K562 (cell line): ENCODE data around the gene CPE. TPM values are rescaled to one million over a fixed set of nuclear protein-coding genes. Genes with fewer than 3 reads are reported as not detected.

ENCODE experiments used
- ATAC-seq: fragments of 200-7000 bp; cut with Tn5 transposase; 3 replicates; pipeline ENCODE4 v1.9.1; 2020; ENCODE audit warnings: moderate library complexity
- BruUV-seq: library from RNA; stranded (reverse); fragments of 400-500 nt; replicated peaks from 2 replicates; lab custom pipeline; 2021; lab: Mats Ljungman, UMichigan
- CTCF ChIA-PET: fragments of 300-600 bp; formaldehyde crosslinking; extraction: SDS; loops from one replicate; lab custom pipeline; 2021; ENCODE audit warnings: low intra/inter-chr PET ratio; lab: Yijun Ruan, JAX
- POLR2A ChIA-PET: fragments of 300-600, 350-650 bp; sonication (Branson Sonifier 250); formaldehyde crosslinking; extraction: SDS; loops from one replicate; lab custom pipeline; 2021; ENCODE audit warnings: antibody characterized with exemption, inconsistent platforms; lab: Yijun Ruan, JAX
- DNase-seq, 4 experiments: peaks; one replicate each; pipeline versions ENCODE4 v3.0.0 to v3.0.0-alpha.2; 2011 to 2018; ENCODE audit warnings: low spot score in 3 of 4, mixed read lengths in 3 of 4; ENCODE audit errors: extremely low read depth in 1 of 4
- FAIRE-seq: peaks from 2 replicates; lab custom pipeline; 2011; peaks lifted over from hg19 to GRCh38; lab: Jason Lieb, UNC
- H2AFZ ChIP-seq: 2 replicates; pipeline ENCODE4 v1.6.0; 2011; ENCODE audit warnings: low read depth, low read length, control low read depth, inconsistent platforms
- H3K27ac ChIP-seq: fragments of 200-600 bp; 3 replicates; pipeline ENCODE4 v1.8.0; 2011; ENCODE audit warnings: low read depth, mild to moderate bottlenecking, control low read depth, inconsistent platforms, low read length, moderate library complexity, mixed read lengths; ENCODE audit errors: extremely low read depth
- H3K27me3 ChIP-seq, 2 experiments: fragments of 300-600 bp in 1 of 2; 2 replicates in 1 of 2; 3 replicates in 1 of 2; pipeline versions ENCODE4 v1.6.0 to v1.8.0; 2011; ENCODE audit warnings: inconsistent platforms in 2 of 2, low read length in 2 of 2, mild to moderate bottlenecking in 1 of 2, mixed read lengths in 1 of 2, moderate library complexity in 1 of 2; ENCODE audit not compliant: control insufficient read depth in 2 of 2, insufficient read depth in 2 of 2
- H3K36me3 ChIP-seq: fragments of 300-600 bp; 3 replicates; pipeline ENCODE4 v1.8.0; 2011; ENCODE audit warnings: mild to moderate bottlenecking, low read length, inconsistent platforms; ENCODE audit not compliant: control insufficient read depth, insufficient read depth
- H3K4me1 ChIP-seq, 2 experiments: fragments of 200-600 bp in 1 of 2; replicated peaks in 1 of 2; 2 replicates in 1 of 2; 3 replicates in 1 of 2; pipeline versions ENCODE4 v1.5.1 to v1.8.0; 2011; ENCODE audit warnings: inconsistent platforms in 2 of 2, low read length in 2 of 2, mild to moderate bottlenecking in 1 of 2, mixed read lengths in 1 of 2, moderate library complexity in 1 of 2; ENCODE audit not compliant: control insufficient read depth in 2 of 2, insufficient read depth in 2 of 2
- H3K4me2 ChIP-seq: 2 replicates; pipeline ENCODE4 v1.6.1; 2011; ENCODE audit warnings: low read length, control low read depth, inconsistent platforms, mixed read lengths; ENCODE audit not compliant: insufficient read depth
- H3K4me3 ChIP-seq: fragments of 200-600 bp; sonication (generic), shearing (Covaris generic); 2 replicates; pipeline ENCODE4 v1.5.1; 2016; ENCODE audit warnings: control low read depth, inconsistent platforms
- H3K79me2 ChIP-seq: fragments of 200-600 bp; 3 replicates; pipeline ENCODE4 v1.8.0; 2011; ENCODE audit warnings: low read length, inconsistent platforms; ENCODE audit not compliant: control insufficient read depth, insufficient read depth
- H3K9ac ChIP-seq, 2 experiments: 2 replicates each; pipeline versions ENCODE4 v1.6.0 to v1.6.1; 2011; ENCODE audit warnings: low read depth in 2 of 2, low read length in 2 of 2, control low read depth in 1 of 2, inconsistent platforms in 1 of 2, mild to moderate bottlenecking in 1 of 2, mixed read lengths in 1 of 2; ENCODE audit not compliant: insufficient read depth in 1 of 2
- H3K9me1 ChIP-seq: one replicate; pipeline ENCODE4 v1.6.0; 2011; ENCODE audit warnings: inconsistent platforms, mild to moderate bottlenecking, low read length, moderate library complexity; ENCODE audit not compliant: control insufficient read depth, insufficient read depth
- H3K9me3 ChIP-seq: replicated peaks from 2 replicates; pipeline ENCODE4 v1.5.1; 2011; ENCODE audit warnings: low read depth, low read length, inconsistent platforms; ENCODE audit not compliant: control insufficient read depth, insufficient read depth
- H4K20me1 ChIP-seq: replicated peaks from 2 replicates; pipeline ENCODE4 v1.6.1; 2011; ENCODE audit warnings: low read length, inconsistent platforms, mixed read lengths; ENCODE audit not compliant: control insufficient read depth, insufficient read depth
- ATF7 ChIP-seq: fragments of 450-650 bp; IDR thresholded peaks from 2 replicates; pipeline ENCODE4 v1.7.1; 2014; ENCODE audit warnings: mild to moderate bottlenecking, moderate library complexity
- CEBPB ChIP-seq: fragments of 450-650 bp; IDR thresholded peaks from 2 replicates; pipeline ENCODE4 v1.6.1; 2016; ENCODE audit warnings: missing genetic modification characterization, missing compliant biosample characterization
- CEBPG ChIP-seq, 3 experiments: fragments of 200-800 bp in 1 of 3; sonication (Bioruptor generic) in 1 of 3; sonication (generic) in 1 of 3; formaldehyde crosslinking in 1 of 3; IDR thresholded peaks in 2 of 3; conservative IDR thresholded peaks in 1 of 3; 2 replicates each; pipeline versions ENCODE4 v1.6.1 to v1.8.0; 2016 to 2022; ENCODE audit warnings: missing compliant biosample characterization in 2 of 3, missing genetic modification characterization in 2 of 3, mild to moderate bottlenecking in 1 of 3, missing genetic modification reagents in 1 of 3
- JUND ChIP-seq, 2 experiments: IDR thresholded peaks; 2 replicates in 1 of 2; 3 replicates in 1 of 2; pipeline ENCODE4 v1.6.1; 2011; ENCODE audit warnings: borderline replicate concordance in 2 of 2, low read depth in 2 of 2, low read length in 2 of 2, improper control_type of control experiment in 1 of 2, missing biosample characterization in 1 of 2, missing genetic modification characterization in 1 of 2, missing genetic modification reagents in 1 of 2
- MEIS2 ChIP-seq: fragments of 450-650 bp; IDR thresholded peaks from 2 replicates; pipeline ENCODE4 v1.6.1; 2014; ENCODE audit warnings: mild to moderate bottlenecking; ENCODE audit not compliant: partially characterized antibody
- ZNF551 ChIP-seq: fragments of 250-450 bp; sonication (Bioruptor Pico); IDR thresholded peaks from 2 replicates; pipeline ENCODE4 v1.5.0; 2021; ENCODE audit warnings: mild to moderate bottlenecking, moderate library complexity
- ZNF589 ChIP-seq: fragments of 200-800 bp; sonication (Bioruptor generic); IDR thresholded peaks from 2 replicates; pipeline ENCODE4 v1.6.1; 2016; ENCODE audit warnings: low read depth, missing genetic modification characterization, missing compliant biosample characterization
- WGBS: fragments of 100-300 bp; shearing (Covaris generic); methylation state at CpG from one replicate; pipeline ENCODE4 v1.1.6; 2016; ENCODE audit warnings: low coverage, mixed read lengths; ENCODE audit not compliant: insufficient coverage; ENCODE audit errors: missing lambda C conversion rate; 5-methylcytosine and 5-hydroxymethylcytosine counted together
- in situ Hi-C: fragments of 300-500 bp; cut with MboI; formaldehyde crosslinking; loops from 4 replicates; pipeline ENCODE4 v1.15.0; 2018; ENCODE audit warnings: inconsistent platforms, mixed read lengths
- intact Hi-C: fragments of 100-400 bp; cut with micrococcal nuclease; formaldehyde crosslinking; loops from 2 replicates; pipeline ENCODE4 v1.14.2; 2022
- polyA plus RNA-seq, 8 experiments: library from polyadenylated mRNA; depleted of rRNA in 4 of 8; stranded (reverse) in 5 of 8; unstranded in 3 of 8; fragments of >200 nt; fragmentation: Nextera tagmentation in 2 of 8; fragmentation: Illumina TruSeq in 1 of 8; extraction: Ambion mirVana in 2 of 8; extraction: Trizol in 1 of 8; gene quantifications; 2 replicates each; pipeline versions ENCODE4 v1.2.1 to v1.2.3, GENCODE V29; 2011 to 2014; ENCODE audit warnings: inconsistent platforms in 1 of 8, missing spikeins in 1 of 8
- total RNA-seq, 7 experiments: library from RNA; depleted of rRNA in 6 of 7; stranded (reverse); fragments of >200 nt in 6 of 7; fragmentation: Illumina TruSeq in 2 of 7; extraction: Trizol in 2 of 7; gene quantifications; 2 replicates each; pipeline versions ENCODE4 v1.2.1 to v1.2.3, GENCODE V29; 2011 to 2021; ENCODE audit warnings: low replicate concordance in 1 of 7
- TF ChIP-seq, protein P1 (sequence below), 2 experiments: fragments of 450-650 bp in 1 of 2; sonication (generic) in 1 of 2; formaldehyde crosslinking in 1 of 2; IDR thresholded peaks in 1 of 2; conservative IDR thresholded peaks in 1 of 2; 2 replicates each; pipeline versions ENCODE4 v1.6.1 to v1.8.1; 2016 to 2023; ENCODE audit warnings: mild to moderate bottlenecking in 2 of 2, moderate library complexity in 2 of 2, inconsistent platforms in 1 of 2, missing genetic modification reagents in 1 of 2
- TF ChIP-seq, protein P2 (sequence below): fragments of 450-650 bp; IDR thresholded peaks from 2 replicates; pipeline ENCODE4 v1.6.1; 2016; ENCODE audit warnings: missing biosample characterization, missing genetic modification characterization

The CPE gene
- total and polyA plus RNA-seq, 9 of the 15 experiments (the other 6 are each of a cell fraction or from before 2014, with no cell fraction given), result 0.04 to 0.16 (median 0.06) TPM; not detected in 4

- Histone ChIP-seq H3K27me3 (peaks cover 0 to 5% of the 10 kb centered on the region in 2 experiments; a peak in 1 of 5 replicates), H3K79me2 (no peaks in the 10 kb centered on the region), H3K4me2 (no peak overlapping the region), H3K4me3 (no peak overlapping the region), H3K9me3 (no peaks in the 10 kb centered on the region), H3K9ac (no peak overlapping the region), H3K9me1 (no peaks in the 10 kb centered on the region), H4K20me1 (no peaks in the 10 kb centered on the region), H3K4me1 (no peaks in the 10 kb centered on the region; a peak in 1 of 5 replicates), H2AFZ (0 out of 2 replicates have a peak overlapping the region, but pooled peaks have one; percentile 1), H3K27ac (no peak overlapping the region), H3K36me3 (no peaks in the 10 kb centered on the region)
- ChIA-PET CTCF (no interaction called here), POLR2A (interaction anchor here (1.2 kb wide), 1 partner anchor 29 kb away, joined by 3 read pairs; no protein-coding TSS in a partner anchor)
- 13% methylated on average over 2 of the region's 2 CpGs for WGBS
- FAIRE-seq (no peak), ATAC-seq (peak; percentile 41; the same call in 2 of the 3 replicates), DNase-seq (no peak)
- BruUV-seq, result no TSS peak
- in situ Hi-C loops (no loop called here), intact Hi-C loops (no loop called here)
- no peak for TF ChIP-seq ZNF551 (CRISPR knock-in tag)
- TF ChIP-seq JUND (IDR thresholded peaks at IDR 0.05; ENCODE audit: borderline replicate concordance, low read depth, low read length), result peak; percentile 66
- TF ChIP-seq JUND (tag; IDR thresholded peaks at IDR 0.05; ENCODE audit: borderline replicate concordance, low read depth, low read length), result peak; percentile 66; the same call in 2 of the 3 replicates
- no peak for TF ChIP-seq MEIS2
- TF ChIP-seq CEBPB (tag), result peak; percentile 92
- no peak for TF ChIP-seq ZNF589 (CRISPR knock-in tag)
- TF ChIP-seq CEBPG (CRISPR knock-in tag; IDR thresholded peaks at IDR 0.05), result no peak
- TF ChIP-seq CEBPG (tag; conservative IDR thresholded peaks at IDR 0.05 in 1 of 2, IDR thresholded peaks at IDR 0.05 in 1 of 2), result peak; percentile 93 to 97
- TF ChIP-seq, protein P1, sequence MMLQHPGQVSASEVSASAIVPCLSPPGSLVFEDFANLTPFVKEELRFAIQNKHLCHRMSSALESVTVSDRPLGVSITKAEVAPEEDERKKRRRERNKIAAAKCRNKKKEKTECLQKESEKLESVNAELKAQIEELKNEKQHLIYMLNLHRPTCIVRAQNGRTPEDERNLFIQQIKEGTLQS (IDR thresholded peaks at IDR 0.05), result peak; percentile 73
- TF ChIP-seq, protein P1 (CRISPR knock-in tag; conservative IDR thresholded peaks at IDR 0.05), result no peak
- peak; percentile 44; the same call in 1 of the 2 replicates for TF ChIP-seq ATF7
- TF ChIP-seq, protein P2, sequence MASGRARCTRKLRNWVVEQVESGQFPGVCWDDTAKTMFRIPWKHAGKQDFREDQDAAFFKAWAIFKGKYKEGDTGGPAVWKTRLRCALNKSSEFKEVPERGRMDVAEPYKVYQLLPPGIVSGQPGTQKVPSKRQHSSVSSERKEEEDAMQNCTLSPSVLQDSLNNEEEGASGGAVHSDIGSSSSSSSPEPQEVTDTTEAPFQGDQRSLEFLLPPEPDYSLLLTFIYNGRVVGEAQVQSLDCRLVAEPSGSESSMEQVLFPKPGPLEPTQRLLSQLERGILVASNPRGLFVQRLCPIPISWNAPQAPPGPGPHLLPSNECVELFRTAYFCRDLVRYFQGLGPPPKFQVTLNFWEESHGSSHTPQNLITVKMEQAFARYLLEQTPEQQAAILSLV (tag), result peak; percentile 59
These were observed 14.2 kb upstream of the CPE start for GRCh38 chr4:165364452-165365080.
